ENCODE results near the gene LGMN.
"Not testable (repeated sequence)": the region's sequence is repeated elsewhere in the genome, so short reads cannot be mapped to it uniquely, and the experiment has no call there.

LGMN gene

DNA sequence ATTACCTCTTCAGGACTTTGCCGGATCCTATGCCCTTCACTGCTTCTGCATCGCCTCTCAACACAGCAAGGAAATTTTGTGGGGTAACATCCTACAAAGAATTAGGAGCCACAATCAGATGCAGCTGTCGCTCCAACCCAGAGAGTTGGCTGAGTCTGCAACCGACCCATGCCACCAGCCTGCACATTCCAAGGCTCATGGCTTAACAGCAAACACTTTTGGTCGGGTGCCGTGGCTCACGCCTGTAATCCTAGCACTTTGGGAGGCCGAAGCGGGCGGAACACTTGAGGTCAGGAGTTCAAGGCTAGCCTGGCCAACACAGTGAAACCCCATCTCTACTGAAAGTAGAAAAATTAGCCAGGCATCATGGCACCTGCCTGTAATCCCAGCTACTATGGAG, 32.3 kb downstream of the LGMN start:
- Histone ChIP-seq H3K36me3 (ENCODE audit: control insufficient read depth, insufficient read depth, low read length) (no peaks in the 10 kb centered on the region), H3K27me3 (replicated peaks; ENCODE audit: control insufficient read depth, insufficient read depth, low read length, poor library complexity, severe bottlenecking) (no peaks in the 10 kb centered on the region), H3K4me3 (ENCODE audit: insufficient read depth, low read depth, low read length, poor library complexity, severe bottlenecking) (no peak overlapping the region), H3K27ac (ENCODE audit: insufficient read depth, low read length, poor library complexity, severe bottlenecking) (no peak overlapping the region), H3K4me1 (ENCODE audit: control insufficient read depth, insufficient read depth, low read length, poor library complexity, severe bottlenecking) (no peaks in the 10 kb centered on the region), H3K9me3 (ENCODE audit: control insufficient read depth, low read length) (no peaks in the 10 kb centered on the region)
- no peak for DNase-seq

DNA sequence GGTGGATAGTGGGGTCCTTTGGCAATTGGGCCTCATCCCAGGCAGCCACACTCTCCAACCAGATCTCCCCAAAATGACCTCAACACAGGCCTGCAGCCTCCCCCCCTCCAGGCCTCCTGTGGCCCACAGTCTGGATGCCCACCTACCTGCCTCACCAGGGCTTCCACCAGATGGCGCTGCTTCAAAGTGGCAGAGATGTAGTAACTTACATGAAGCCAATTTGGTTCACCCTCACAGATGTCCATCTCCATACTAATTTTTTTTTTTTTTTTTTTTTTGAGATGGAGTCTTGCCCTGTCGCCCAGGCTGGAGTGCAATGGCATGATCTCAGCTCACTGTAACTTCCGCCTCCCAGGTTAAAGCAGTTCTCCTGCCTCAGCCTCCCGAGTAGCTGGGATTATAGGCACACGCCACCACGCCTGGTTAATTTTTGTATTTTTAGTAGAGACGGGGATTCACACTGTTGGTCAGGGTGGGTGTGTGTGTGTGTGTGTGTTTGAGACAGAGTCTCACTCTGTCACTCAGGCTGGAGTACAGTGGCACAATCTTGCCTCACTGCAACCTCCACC, 33.6 kb downstream of the LGMN start:
- H3K27ac ChIP-seq (ENCODE audit: insufficient read depth, low read length, poor library complexity, severe bottlenecking); H3K36me3 ChIP-seq (ENCODE audit: control insufficient read depth, insufficient read depth, low read length); H3K4me3 ChIP-seq (ENCODE audit: insufficient read depth, low read depth, low read length, poor library complexity, severe bottlenecking); H3K9me3 ChIP-seq (ENCODE audit: control insufficient read depth, low read length); H3K4me1 ChIP-seq (ENCODE audit: control insufficient read depth, insufficient read depth, low read length, poor library complexity, severe bottlenecking); H3K27me3 ChIP-seq (replicated peaks; ENCODE audit: control insufficient read depth, insufficient read depth, low read length, poor library complexity, severe bottlenecking): not testable (repeated sequence)
- DNase-seq = peak; percentile 35 to 67 (median 46)

DNA sequence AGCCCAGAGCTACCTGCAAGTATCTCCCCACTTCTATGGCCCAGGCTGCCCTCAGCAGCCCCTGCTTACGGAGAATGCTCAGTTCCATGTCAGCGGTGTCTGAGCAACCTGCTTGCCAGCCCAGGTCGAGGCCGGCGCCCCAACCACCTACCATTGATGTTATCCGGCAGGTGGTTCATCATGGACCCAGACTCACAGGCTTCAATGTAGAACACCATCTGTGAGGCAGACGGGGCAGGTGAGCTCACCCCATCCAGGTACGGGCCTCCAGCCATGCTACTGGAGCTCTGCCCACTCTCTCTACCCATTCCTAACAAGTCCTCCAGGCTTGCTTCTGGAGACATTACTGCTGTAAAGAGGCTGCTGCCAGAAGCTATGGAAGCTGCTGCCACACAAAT, 35.8 kb downstream of the LGMN start:
- H3K4me1 ChIP-seq (ENCODE audit: control insufficient read depth, insufficient read depth, low read length, poor library complexity, severe bottlenecking) = no peaks in the 10 kb centered on the region
- H3K36me3 ChIP-seq (ENCODE audit: control insufficient read depth, insufficient read depth, low read length) = no peaks in the 10 kb centered on the region
- no peaks in the 10 kb centered on the region for H3K9me3 ChIP-seq (ENCODE audit: control insufficient read depth, low read length)
- no peak overlapping the region for H3K27ac ChIP-seq (ENCODE audit: insufficient read depth, low read length, poor library complexity, severe bottlenecking)
- no peaks in the 10 kb centered on the region for H3K27me3 ChIP-seq (replicated peaks; ENCODE audit: control insufficient read depth, insufficient read depth, low read length, poor library complexity, severe bottlenecking)
- DNase-seq = no peak
- no peak overlapping the region for H3K4me3 ChIP-seq (ENCODE audit: insufficient read depth, low read depth, low read length, poor library complexity, severe bottlenecking)

DNA sequence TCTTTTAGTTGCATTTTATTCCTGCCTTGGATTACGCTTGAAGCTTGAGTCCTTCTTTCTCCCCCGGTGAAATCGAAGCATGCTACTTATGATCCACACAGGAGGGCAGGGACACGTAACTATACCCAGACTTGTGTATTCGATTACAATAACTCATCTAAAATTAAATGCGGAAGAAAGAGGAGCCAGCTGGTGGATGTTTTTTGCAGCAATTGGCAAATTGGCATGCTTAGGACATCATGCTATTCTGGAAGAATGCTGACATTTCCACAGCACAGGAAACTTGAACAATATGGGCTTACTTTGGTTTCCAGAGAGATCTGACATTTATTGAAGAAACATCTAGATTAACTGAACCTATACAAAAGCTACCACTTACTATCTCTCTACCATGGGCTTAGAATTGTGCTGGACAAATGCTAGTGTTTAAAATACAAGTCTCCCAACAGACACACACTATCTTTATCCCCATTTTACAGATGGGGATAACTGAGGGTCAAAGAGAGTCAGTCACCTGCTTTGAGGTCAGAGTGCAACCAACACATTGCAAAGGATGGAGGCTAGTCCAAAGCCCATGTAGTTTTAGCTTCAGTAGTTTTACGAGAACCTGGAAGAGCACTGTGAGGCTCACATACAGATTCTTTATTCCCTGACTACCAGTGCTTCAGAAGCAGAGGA, 36.3 kb downstream of the LGMN start:
- DNase-seq = no peak
- Histone ChIP-seq H3K27me3 (replicated peaks; ENCODE audit: control insufficient read depth, insufficient read depth, low read length, poor library complexity, severe bottlenecking) (no peaks in the 10 kb centered on the region), H3K4me3 (ENCODE audit: insufficient read depth, low read depth, low read length, poor library complexity, severe bottlenecking) (no peak overlapping the region), H3K4me1 (ENCODE audit: control insufficient read depth, insufficient read depth, low read length, poor library complexity, severe bottlenecking) (no peaks in the 10 kb centered on the region), H3K9me3 (ENCODE audit: control insufficient read depth, low read length) (no peaks in the 10 kb centered on the region), H3K27ac (ENCODE audit: insufficient read depth, low read length, poor library complexity, severe bottlenecking) (no peak overlapping the region), H3K36me3 (ENCODE audit: control insufficient read depth, insufficient read depth, low read length) (no peaks in the 10 kb centered on the region)

DNA sequence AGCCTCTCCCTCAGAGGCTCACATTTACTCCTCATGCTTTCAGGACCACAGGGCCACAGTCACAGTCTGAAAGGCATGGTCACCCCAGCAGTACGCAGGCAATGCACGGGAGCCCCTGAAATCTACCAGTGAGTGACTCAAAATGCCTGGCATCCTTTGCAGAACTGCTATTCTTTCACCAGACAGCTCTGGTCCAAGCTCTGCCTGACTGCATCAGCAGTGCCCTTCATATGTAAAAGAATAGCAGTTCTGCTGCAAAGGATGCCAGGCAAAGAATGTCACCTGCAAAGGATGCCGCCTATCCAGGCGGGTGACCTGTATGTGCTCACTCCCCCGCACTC, 38.5 kb downstream of the LGMN start:
- Histone ChIP-seq H3K27me3 (replicated peaks; ENCODE audit: control insufficient read depth, insufficient read depth, low read length, poor library complexity, severe bottlenecking) (no peaks in the 10 kb centered on the region), H3K4me1 (ENCODE audit: control insufficient read depth, insufficient read depth, low read length, poor library complexity, severe bottlenecking) (no peaks in the 10 kb centered on the region), H3K4me3 (ENCODE audit: insufficient read depth, low read depth, low read length, poor library complexity, severe bottlenecking) (no peak overlapping the region), H3K27ac (ENCODE audit: insufficient read depth, low read length, poor library complexity, severe bottlenecking) (no peak overlapping the region), H3K36me3 (ENCODE audit: control insufficient read depth, insufficient read depth, low read length) (no peaks in the 10 kb centered on the region), H3K9me3 (ENCODE audit: control insufficient read depth, low read length) (no peaks in the 10 kb centered on the region)
- DNase-seq = no peak

DNA sequence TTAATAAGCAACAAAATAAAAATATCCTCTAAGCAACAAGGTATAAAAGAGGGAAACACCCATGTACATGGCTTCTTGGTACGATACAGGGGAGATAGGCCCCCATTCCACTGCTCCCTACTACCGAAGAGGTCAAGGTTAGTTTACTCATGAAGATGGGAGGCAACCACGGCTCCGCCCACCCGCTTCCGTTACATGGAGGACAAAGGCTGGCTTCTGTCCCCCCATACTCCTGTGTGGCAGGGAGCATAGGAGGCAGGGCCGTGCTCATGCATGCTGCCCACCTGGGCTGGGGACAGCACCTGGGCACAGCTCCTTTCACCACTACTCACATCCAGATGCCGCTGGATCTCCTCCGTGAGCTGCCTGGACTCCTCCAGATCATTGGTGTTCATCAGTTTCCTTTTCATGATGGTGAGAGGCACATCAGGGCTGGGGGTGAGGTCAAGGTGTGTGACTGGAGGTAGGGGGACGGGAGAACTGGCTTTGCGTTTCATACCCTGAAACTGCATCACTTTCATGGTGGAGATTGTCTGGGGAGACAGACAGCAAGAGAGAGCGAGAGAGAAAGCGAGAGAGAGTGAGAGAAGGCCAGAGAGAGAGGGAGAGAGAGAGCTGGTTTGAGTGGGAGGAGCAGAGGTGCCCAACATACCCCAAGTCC, 39.0 kb downstream of the LGMN start:
- Histone ChIP-seq H3K9me3 (ENCODE audit: control insufficient read depth, low read length) (no peaks in the 10 kb centered on the region), H3K36me3 (ENCODE audit: control insufficient read depth, insufficient read depth, low read length) (no peaks in the 10 kb centered on the region), H3K4me1 (ENCODE audit: control insufficient read depth, insufficient read depth, low read length, poor library complexity, severe bottlenecking) (no peaks in the 10 kb centered on the region), H3K27ac (ENCODE audit: insufficient read depth, low read length, poor library complexity, severe bottlenecking) (no peak overlapping the region), H3K4me3 (ENCODE audit: insufficient read depth, low read depth, low read length, poor library complexity, severe bottlenecking) (no peak overlapping the region), H3K27me3 (replicated peaks; ENCODE audit: control insufficient read depth, insufficient read depth, low read length, poor library complexity, severe bottlenecking) (no peaks in the 10 kb centered on the region)
- DNase-seq = no peak

DNA sequence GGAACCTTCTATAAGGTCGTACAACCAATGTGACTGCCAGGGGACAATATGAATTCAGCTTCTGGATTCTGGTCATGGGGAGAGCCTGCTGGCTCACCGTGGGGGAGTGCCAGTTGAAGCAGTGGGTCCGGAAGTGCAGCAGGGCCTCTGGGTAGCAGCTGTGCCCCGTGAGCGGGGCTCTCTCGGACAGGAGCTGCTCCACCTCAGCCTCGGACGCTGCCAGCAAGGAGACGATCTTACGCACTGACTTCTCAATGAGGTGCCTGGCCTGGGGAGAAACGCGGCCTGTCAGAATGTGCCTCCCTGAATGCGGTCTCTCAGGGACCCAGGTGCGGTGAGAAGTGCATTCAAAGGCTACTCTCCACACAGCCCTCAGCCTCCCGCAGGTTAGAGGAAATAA, 42.0 kb downstream of the LGMN start:
- DNase-seq = no peak
- no peaks in the 10 kb centered on the region for H3K36me3 ChIP-seq (ENCODE audit: control insufficient read depth, insufficient read depth, low read length)
- H3K27me3 ChIP-seq (replicated peaks; ENCODE audit: control insufficient read depth, insufficient read depth, low read length, poor library complexity, severe bottlenecking) = no peaks in the 10 kb centered on the region

DNA sequence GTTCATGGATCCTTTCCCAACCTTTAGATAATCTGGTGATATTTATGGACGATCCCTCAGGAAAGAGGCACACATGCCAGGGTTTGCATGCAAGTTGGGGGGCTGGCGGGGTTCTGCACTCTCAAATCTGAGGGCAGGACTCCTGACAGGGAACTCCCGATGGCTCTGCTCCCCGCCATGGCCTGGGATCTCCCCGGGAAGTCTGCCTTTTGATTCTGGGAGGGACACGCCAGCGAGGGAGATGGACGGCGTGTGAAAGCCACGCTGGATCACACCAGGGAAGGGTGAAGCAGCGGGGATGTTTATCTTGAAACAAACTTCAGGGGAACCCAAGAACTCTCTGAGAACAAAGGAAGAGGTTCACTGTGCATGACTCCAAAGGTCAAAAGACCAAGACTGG, 43.6 kb downstream of the LGMN start:
- Histone ChIP-seq H3K9me3 (ENCODE audit: control insufficient read depth, low read length) (no peaks in the 10 kb centered on the region), H3K4me3 (ENCODE audit: insufficient read depth, low read depth, low read length, poor library complexity, severe bottlenecking) (no peak overlapping the region), H3K36me3 (ENCODE audit: control insufficient read depth, insufficient read depth, low read length) (no peaks in the 10 kb centered on the region), H3K4me1 (ENCODE audit: control insufficient read depth, insufficient read depth, low read length, poor library complexity, severe bottlenecking) (no peaks in the 10 kb centered on the region), H3K27ac (ENCODE audit: insufficient read depth, low read length, poor library complexity, severe bottlenecking) (no peak overlapping the region), H3K27me3 (replicated peaks; ENCODE audit: control insufficient read depth, insufficient read depth, low read length, poor library complexity, severe bottlenecking) (no peaks in the 10 kb centered on the region)
- DNase-seq = no peak

More for the DNA sequence above, 42.0 kb downstream of the LGMN start:
- Histone ChIP-seq H3K4me1 (ENCODE audit: control insufficient read depth, insufficient read depth, low read length, poor library complexity, severe bottlenecking) (no peaks in the 10 kb centered on the region), H3K9me3 (ENCODE audit: control insufficient read depth, low read length) (no peaks in the 10 kb centered on the region), H3K4me3 (ENCODE audit: insufficient read depth, low read depth, low read length, poor library complexity, severe bottlenecking) (no peak overlapping the region), H3K27ac (ENCODE audit: insufficient read depth, low read length, poor library complexity, severe bottlenecking) (no peak overlapping the region)

DNA sequence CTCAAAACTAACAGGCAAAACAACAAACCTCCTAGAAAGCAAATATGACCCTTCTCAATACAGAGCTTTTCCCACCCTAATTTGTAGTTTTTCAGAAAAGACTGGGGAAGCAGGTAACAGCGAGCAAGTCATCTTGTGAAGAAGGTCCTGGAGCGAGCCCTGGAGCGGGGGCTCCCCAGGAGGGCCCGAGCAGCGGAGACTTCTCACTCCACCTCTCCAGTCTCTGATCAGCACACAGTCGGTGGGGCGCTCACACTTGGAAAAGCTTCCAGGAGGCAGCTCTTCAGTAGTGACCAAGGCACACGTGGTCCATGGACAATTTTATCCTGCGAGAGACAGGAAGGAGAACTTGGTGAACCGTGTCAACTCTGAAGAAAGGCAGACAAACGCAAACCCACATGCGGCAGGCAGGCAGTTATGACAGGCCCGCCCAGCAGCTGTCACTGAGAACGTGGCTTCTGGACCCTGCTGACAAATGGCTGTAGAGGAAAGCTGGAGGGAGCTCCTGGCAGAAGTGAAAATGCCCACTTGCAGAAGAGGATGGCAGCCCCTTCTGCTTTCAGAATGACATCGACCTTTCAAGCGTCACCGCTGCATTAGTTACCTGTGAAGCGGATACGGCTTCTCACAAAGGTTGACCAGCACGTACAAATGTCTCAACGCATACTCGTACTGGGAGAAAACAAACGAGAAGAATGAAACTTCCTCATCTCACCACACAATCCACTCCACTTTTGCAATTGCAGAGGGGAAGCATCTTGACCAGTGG, 44.2 kb downstream of the LGMN start:
- Histone ChIP-seq H3K27ac (ENCODE audit: insufficient read depth, low read length, poor library complexity, severe bottlenecking) (no peak overlapping the region), H3K4me3 (ENCODE audit: insufficient read depth, low read depth, low read length, poor library complexity, severe bottlenecking) (no peak overlapping the region), H3K36me3 (ENCODE audit: control insufficient read depth, insufficient read depth, low read length) (no peaks in the 10 kb centered on the region), H3K4me1 (ENCODE audit: control insufficient read depth, insufficient read depth, low read length, poor library complexity, severe bottlenecking) (no peaks in the 10 kb centered on the region), H3K27me3 (replicated peaks; ENCODE audit: control insufficient read depth, insufficient read depth, low read length, poor library complexity, severe bottlenecking) (no peaks in the 10 kb centered on the region), H3K9me3 (ENCODE audit: control insufficient read depth, low read length) (no peaks in the 10 kb centered on the region)
- no peak for DNase-seq

DNA sequence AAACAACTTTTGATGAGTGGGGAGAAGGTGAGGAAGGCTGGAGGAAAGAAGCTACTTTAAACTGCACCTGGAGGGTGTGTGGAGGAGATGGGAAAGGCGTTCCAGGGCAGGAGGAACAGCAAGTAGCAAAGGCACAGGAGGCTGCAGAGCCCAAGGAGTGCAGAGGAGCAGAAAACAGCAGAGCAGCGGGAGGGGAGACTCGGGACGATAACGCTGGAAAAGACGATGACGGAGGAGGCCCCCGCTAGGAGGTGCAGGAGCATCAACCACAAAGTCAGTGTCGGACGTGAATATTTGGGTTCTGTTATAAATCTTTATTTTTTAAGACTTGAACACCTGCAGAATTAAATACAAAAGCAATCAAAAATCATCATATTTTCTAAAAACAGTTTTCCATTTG, 44.9 kb downstream of the LGMN start:
- H3K4me1 ChIP-seq (ENCODE audit: control insufficient read depth, insufficient read depth, low read length, poor library complexity, severe bottlenecking) = no peaks in the 10 kb centered on the region
- no peaks in the 10 kb centered on the region for H3K27me3 ChIP-seq (replicated peaks; ENCODE audit: control insufficient read depth, insufficient read depth, low read length, poor library complexity, severe bottlenecking)
- no peak overlapping the region for H3K4me3 ChIP-seq (ENCODE audit: insufficient read depth, low read depth, low read length, poor library complexity, severe bottlenecking)
- H3K9me3 ChIP-seq (ENCODE audit: control insufficient read depth, low read length) = no peaks in the 10 kb centered on the region
- H3K36me3 ChIP-seq (ENCODE audit: control insufficient read depth, insufficient read depth, low read length) = no peaks in the 10 kb centered on the region
- DNase-seq = no peak
- no peak overlapping the region for H3K27ac ChIP-seq (ENCODE audit: insufficient read depth, low read length, poor library complexity, severe bottlenecking)
